ENCODE results near the gene IGLL1. TPM values are rescaled to one million over a fixed set of nuclear protein-coding genes. Genes with fewer than 3 reads are reported as not detected.
"Not testable (repeated sequence)": the region's sequence is repeated elsewhere in the genome, so short reads cannot be mapped to it uniquely, and the experiment has no call there.

The IGLL1 gene
- total RNA-seq, 1 donor from 2014 or later, result not detected

GRCh38 chr22:23609983-23610781 is 30.1 kb upstream of the IGLL1 start:
- no peaks in the 10 kb centered on the region for H3K27me3 ChIP-seq (ENCODE audit: control insufficient read depth in 3 of 3, insufficient read depth in 3 of 3, low read length in 3 of 3)
- no peak overlapping the region for H3K9ac ChIP-seq (ENCODE audit: low read depth in 1 of 3, low read length in 3 of 3)
- H3K27ac ChIP-seq (ENCODE audit: low read depth, low read length), result no peak overlapping the region
- no peaks in the 10 kb centered on the region for H3K9me3 ChIP-seq (ENCODE audit: control insufficient read depth in 3 of 3, low read length in 3 of 3)
- no peaks in the 10 kb centered on the region for H3K4me1 ChIP-seq (ENCODE audit: control insufficient read depth in 3 of 3, insufficient read depth in 3 of 3, low read length in 3 of 3)
- H3K4me3 ChIP-seq (ENCODE audit: low read length in 3 of 3), result no peak overlapping the region
- H3K36me3 ChIP-seq (ENCODE audit: control insufficient read depth in 3 of 3, insufficient read depth in 3 of 3, low read length in 3 of 3), result peaks cover 0 to 4% (median 0%) of the 10 kb centered on the region in 3 donors

DNA sequence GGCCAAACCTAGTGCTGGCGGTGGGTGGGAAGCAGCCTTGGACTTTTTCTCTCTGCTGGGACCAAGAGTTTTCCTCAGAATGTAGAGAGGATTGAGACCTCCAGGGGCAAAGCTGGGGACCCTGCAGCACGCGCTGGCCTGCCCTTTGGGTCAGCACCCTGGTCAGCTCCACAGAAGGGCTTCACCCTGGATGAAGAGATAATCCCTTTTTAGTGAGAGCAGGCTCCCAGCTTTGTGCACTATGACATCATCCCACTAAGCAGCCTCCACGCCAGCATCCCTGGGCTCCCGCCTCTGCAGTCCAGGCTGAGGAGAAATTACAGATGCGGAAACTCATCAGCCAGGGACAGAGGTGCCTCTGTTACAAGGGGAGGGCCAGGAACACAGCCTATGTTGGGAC is 28.5 kb upstream of the IGLL1 start:
- peaks cover 0 to 4% (median 0%) of the 10 kb centered on the region in 3 donors for H3K36me3 ChIP-seq (ENCODE audit: control insufficient read depth in 3 of 3, insufficient read depth in 3 of 3, low read length in 3 of 3)
- no peaks in the 10 kb centered on the region for H3K9me3 ChIP-seq (ENCODE audit: control insufficient read depth in 3 of 3, low read length in 3 of 3)
- no peak overlapping the region for H3K9ac ChIP-seq (ENCODE audit: low read depth in 1 of 3, low read length in 3 of 3)
- H3K4me3 ChIP-seq (ENCODE audit: low read length in 3 of 3), result no peak overlapping the region
- peaks cover 0 to 5% (median 0%) of the 10 kb centered on the region in 3 donors for H3K27me3 ChIP-seq (ENCODE audit: control insufficient read depth in 3 of 3, insufficient read depth in 3 of 3, low read length in 3 of 3)
- no peaks in the 10 kb centered on the region for H3K4me1 ChIP-seq (ENCODE audit: control insufficient read depth in 3 of 3, insufficient read depth in 3 of 3, low read length in 3 of 3)
- H3K27ac ChIP-seq (ENCODE audit: low read depth, low read length), result no peak overlapping the region

GRCh38 chr22:23606204-23607131 is 26.4 kb upstream of the IGLL1 start:
- Histone ChIP-seq H3K9me3 (ENCODE audit: control insufficient read depth in 3 of 3, low read length in 3 of 3) (no peaks in the 10 kb centered on the region), H3K36me3 (ENCODE audit: control insufficient read depth in 3 of 3, insufficient read depth in 3 of 3, low read length in 3 of 3) (no peaks in the 10 kb centered on the region), H3K27ac (ENCODE audit: low read depth, low read length) (no peak overlapping the region), H3K9ac (ENCODE audit: low read depth in 1 of 3, low read length in 3 of 3) (no peak overlapping the region), H3K27me3 (ENCODE audit: control insufficient read depth in 3 of 3, insufficient read depth in 3 of 3, low read length in 3 of 3) (peaks cover 0 to 5% (median 0%) of the 10 kb centered on the region in 3 donors), H3K4me3 (ENCODE audit: low read length in 3 of 3) (no peak overlapping the region), H3K4me1 (ENCODE audit: control insufficient read depth in 3 of 3, insufficient read depth in 3 of 3, low read length in 3 of 3) (no peaks in the 10 kb centered on the region)

- Histone ChIP-seq H3K27me3 (ENCODE audit: control insufficient read depth in 3 of 3, insufficient read depth in 3 of 3, low read length in 3 of 3) (peaks cover 0 to 5% (median 0%) of the 10 kb centered on the region in 3 donors), H3K4me1 (ENCODE audit: control insufficient read depth in 3 of 3, insufficient read depth in 3 of 3, low read length in 3 of 3) (no peaks in the 10 kb centered on the region), H3K27ac (ENCODE audit: low read depth, low read length) (no peak overlapping the region), H3K9ac (ENCODE audit: low read depth in 1 of 3, low read length in 3 of 3) (no peak overlapping the region), H3K36me3 (ENCODE audit: control insufficient read depth in 3 of 3, insufficient read depth in 3 of 3, low read length in 3 of 3) (no peaks in the 10 kb centered on the region), H3K9me3 (ENCODE audit: control insufficient read depth in 3 of 3, low read length in 3 of 3) (no peaks in the 10 kb centered on the region), H3K4me3 (ENCODE audit: low read length in 3 of 3) (no peak overlapping the region)
Observed at GRCh38 chr22:23604939-23605712, 25.0 kb upstream of the IGLL1 start.

GRCh38 chr22:23603266-23603665 is 23.2 kb upstream of the IGLL1 start:
- no peak overlapping the region for H3K4me3 ChIP-seq (ENCODE audit: low read length in 3 of 3)
- no peak overlapping the region for H3K9ac ChIP-seq (ENCODE audit: low read depth in 1 of 3, low read length in 3 of 3)
- peaks cover 0 to 5% (median 2%) of the 10 kb centered on the region in 3 donors for H3K27me3 ChIP-seq (ENCODE audit: control insufficient read depth in 3 of 3, insufficient read depth in 3 of 3, low read length in 3 of 3)
- H3K9me3 ChIP-seq (ENCODE audit: control insufficient read depth in 3 of 3, low read length in 3 of 3), result no peaks in the 10 kb centered on the region
- H3K4me1 ChIP-seq (ENCODE audit: control insufficient read depth in 3 of 3, insufficient read depth in 3 of 3, low read length in 3 of 3), result no peaks in the 10 kb centered on the region
- no peak overlapping the region for H3K27ac ChIP-seq (ENCODE audit: low read depth, low read length)
- H3K36me3 ChIP-seq (ENCODE audit: control insufficient read depth in 3 of 3, insufficient read depth in 3 of 3, low read length in 3 of 3), result no peaks in the 10 kb centered on the region

DNA sequence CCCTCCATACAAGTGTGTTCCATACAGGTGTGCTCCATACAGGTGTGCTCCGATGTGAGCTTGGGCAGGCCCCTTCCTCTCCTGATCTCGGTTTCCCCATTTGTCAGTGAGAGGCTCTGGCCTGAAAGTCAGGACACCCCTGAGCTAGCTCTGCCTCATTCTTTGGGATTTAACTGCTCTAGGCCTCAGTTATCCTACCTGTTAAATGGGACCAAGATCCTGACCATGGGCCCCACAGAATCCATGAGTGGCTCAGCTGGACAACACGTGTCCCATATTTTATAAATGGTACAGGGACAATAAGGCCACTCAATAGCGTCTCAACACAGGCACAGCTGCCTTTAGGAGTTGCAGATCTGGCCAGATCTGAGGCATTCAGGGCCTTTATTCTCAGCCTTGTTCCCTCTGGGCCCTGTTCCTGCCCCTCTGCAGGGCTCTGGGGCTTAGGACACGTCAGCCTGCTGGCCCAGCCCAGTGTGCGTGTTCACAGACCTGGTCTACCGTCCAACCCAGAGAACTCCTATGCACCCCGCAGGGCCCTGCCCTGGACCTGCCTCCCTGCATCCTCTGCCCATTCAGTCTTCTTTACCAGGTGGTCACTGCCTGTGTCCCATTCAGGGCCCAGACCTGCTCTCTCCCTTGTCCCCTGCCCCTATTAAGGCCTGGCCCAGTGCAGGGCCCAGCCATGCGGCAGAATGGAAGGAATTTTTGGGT is 18.9 kb upstream of the IGLL1 start:
- Histone ChIP-seq H3K4me1 (ENCODE audit: control insufficient read depth in 3 of 3, insufficient read depth in 3 of 3, low read length in 3 of 3) (no peaks in the 10 kb centered on the region), H3K9ac (ENCODE audit: low read depth in 1 of 3, low read length in 3 of 3) (no peak overlapping the region), H3K27me3 (ENCODE audit: control insufficient read depth in 3 of 3, insufficient read depth in 3 of 3, low read length in 3 of 3) (peaks cover 0 to 2% (median 2%) of the 10 kb centered on the region in 3 donors), H3K36me3 (ENCODE audit: control insufficient read depth in 3 of 3, insufficient read depth in 3 of 3, low read length in 3 of 3) (no peaks in the 10 kb centered on the region), H3K4me3 (ENCODE audit: low read length in 3 of 3) (no peak overlapping the region), H3K27ac (ENCODE audit: low read depth, low read length) (no peak overlapping the region), H3K9me3 (ENCODE audit: control insufficient read depth in 3 of 3, low read length in 3 of 3) (no peaks in the 10 kb centered on the region)

DNA sequence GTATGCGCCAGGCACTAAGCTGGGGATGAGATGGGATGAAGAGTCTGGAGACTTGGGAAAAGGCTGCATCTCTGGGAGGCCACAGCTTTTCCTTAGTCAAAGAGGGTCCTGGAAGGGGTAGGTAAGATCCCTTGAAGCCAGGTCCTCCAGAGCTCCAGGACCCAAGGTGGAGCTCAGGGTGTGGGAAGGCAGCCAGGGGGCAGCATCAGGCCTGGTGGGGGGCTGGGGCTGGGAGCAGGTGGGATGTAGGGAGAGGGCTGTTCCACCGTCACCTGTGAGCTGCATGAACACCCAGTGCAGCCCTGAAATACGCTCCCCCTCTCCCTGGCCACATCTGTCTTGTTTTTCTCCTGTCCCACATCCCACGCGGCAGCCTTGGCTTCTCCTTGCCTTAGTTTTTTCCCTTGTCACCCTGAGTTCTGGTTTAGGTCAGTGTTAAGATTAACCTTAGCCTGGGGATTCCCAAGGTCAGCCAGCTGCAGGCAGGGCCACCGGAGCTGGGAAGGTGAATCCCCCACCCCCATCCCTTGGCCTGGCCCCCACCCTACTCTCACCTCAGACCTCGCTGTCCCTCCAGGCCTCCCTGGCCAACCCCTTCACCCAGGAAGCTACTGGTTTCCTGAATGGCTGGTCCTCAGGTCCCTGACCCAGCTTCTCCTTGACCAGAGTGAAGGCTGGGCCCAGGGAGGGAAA is 17.6 kb upstream of the IGLL1 start:
- H3K27me3 ChIP-seq (ENCODE audit: control insufficient read depth in 3 of 3, insufficient read depth in 3 of 3, low read length in 3 of 3); H3K36me3 ChIP-seq (ENCODE audit: control insufficient read depth in 3 of 3, insufficient read depth in 3 of 3, low read length in 3 of 3); H3K9ac ChIP-seq (ENCODE audit: low read depth in 1 of 3, low read length in 3 of 3); H3K9me3 ChIP-seq (ENCODE audit: control insufficient read depth in 3 of 3, low read length in 3 of 3); H3K4me3 ChIP-seq (ENCODE audit: low read length in 3 of 3); H3K27ac ChIP-seq (ENCODE audit: low read depth, low read length); H3K4me1 ChIP-seq (ENCODE audit: control insufficient read depth in 3 of 3, insufficient read depth in 3 of 3, low read length in 3 of 3): not testable (repeated sequence)

- not testable (repeated sequence) for H3K4me3 ChIP-seq (ENCODE audit: low read length in 3 of 3); H3K27ac ChIP-seq (ENCODE audit: low read depth, low read length); H3K4me1 ChIP-seq (ENCODE audit: control insufficient read depth in 3 of 3, insufficient read depth in 3 of 3, low read length in 3 of 3); H3K9me3 ChIP-seq (ENCODE audit: control insufficient read depth in 3 of 3, low read length in 3 of 3); H3K36me3 ChIP-seq (ENCODE audit: control insufficient read depth in 3 of 3, insufficient read depth in 3 of 3, low read length in 3 of 3); H3K9ac ChIP-seq (ENCODE audit: low read depth in 1 of 3, low read length in 3 of 3); H3K27me3 ChIP-seq (ENCODE audit: control insufficient read depth in 3 of 3, insufficient read depth in 3 of 3, low read length in 3 of 3)
Observed at GRCh38 chr22:23595904-23596303, 15.8 kb upstream of the IGLL1 start.

GRCh38 chr22:23591846-23592245 is 11.8 kb upstream of the IGLL1 start:
- no peaks in the 10 kb centered on the region for H3K36me3 ChIP-seq (ENCODE audit: control insufficient read depth in 3 of 3, insufficient read depth in 3 of 3, low read length in 3 of 3)
- H3K27ac ChIP-seq (ENCODE audit: low read depth, low read length), result no peak overlapping the region
- H3K9ac ChIP-seq (ENCODE audit: low read depth in 1 of 3, low read length in 3 of 3), result no peak overlapping the region
- H3K27me3 ChIP-seq (ENCODE audit: control insufficient read depth in 3 of 3, insufficient read depth in 3 of 3, low read length in 3 of 3), result no peaks in the 10 kb centered on the region
- H3K9me3 ChIP-seq (ENCODE audit: control insufficient read depth in 3 of 3, low read length in 3 of 3), result no peaks in the 10 kb centered on the region
- no peaks in the 10 kb centered on the region for H3K4me1 ChIP-seq (ENCODE audit: control insufficient read depth in 3 of 3, insufficient read depth in 3 of 3, low read length in 3 of 3)
- no peak overlapping the region for H3K4me3 ChIP-seq (ENCODE audit: low read length in 3 of 3)
